ENCODE data around the gene ULK4. TPM values are rescaled to one million over a fixed set of nuclear protein-coding genes. Genes with fewer than 3 reads are reported as not detected.

Gene ULK4
- polyA plus RNA-seq, 1 donor from 2014 or later: 7.2 TPM

- H3K27ac ChIP-seq (ENCODE audit: low read length): no peak overlapping the region
- H3K9me2 ChIP-seq (ENCODE audit: insufficient read depth, low read length): no peaks in the 10 kb centered on the region
- no peaks in the 10 kb centered on the region for H3K27me3 ChIP-seq (ENCODE audit: insufficient read depth, low read depth, low read length)
- no peak overlapping the region for H3K4me3 ChIP-seq (ENCODE audit: low read length)
- no peaks in the 10 kb centered on the region for H3K36me3 ChIP-seq (ENCODE audit: insufficient read depth, low read length)
- peaks cover under 1% of the 10 kb centered on the region for H3F3A ChIP-seq (ENCODE audit: insufficient read depth, low read length, poor library complexity, severe bottlenecking)
- no peaks in the 10 kb centered on the region for H3K79me2 ChIP-seq (replicated peaks; ENCODE audit: insufficient read depth, low read length)
- no peak overlapping the region for H2AFZ ChIP-seq (ENCODE audit: low read depth, low read length)
- H3K4me2 ChIP-seq (ENCODE audit: low read length): no peak overlapping the region
- no peaks in the 10 kb centered on the region for H3K9me3 ChIP-seq (ENCODE audit: low read length)
- TF ChIP-seq RAD21 (conservative IDR thresholded peaks at IDR 0.05): no peak
- no peak for TF ChIP-seq EZH2 (IDR thresholded peaks at IDR 0.05; ENCODE audit: borderline replicate concordance, insufficient read depth, low read length, poor library complexity, severe bottlenecking)
- TF ChIP-seq TAF1 (IDR thresholded peaks at IDR 0.05; ENCODE audit: low read depth): no peak
- TF ChIP-seq POLR2AphosphoS5 (IDR thresholded peaks at IDR 0.05): no peak
- no peak for TF ChIP-seq MXI1 (conservative IDR thresholded peaks at IDR 0.05; ENCODE audit: poor library complexity, severe bottlenecking)
- no peak for TF ChIP-seq REST (IDR thresholded peaks at IDR 0.05; ENCODE audit: borderline replicate concordance)
- no peak for TF ChIP-seq SMC3 (conservative IDR thresholded peaks at IDR 0.05; ENCODE audit: poor library complexity)
- TF ChIP-seq EP300 (conservative IDR thresholded peaks at IDR 0.05; ENCODE audit: poor library complexity, severe bottlenecking): no peak
- TF ChIP-seq CTCF (IDR thresholded peaks at IDR 0.05; ENCODE audit: poor library complexity, severe bottlenecking): no peak
- no peaks in the 10 kb centered on the region for H4K20me1 ChIP-seq (ENCODE audit: insufficient read depth)
- no peak overlapping the region for H3K9ac ChIP-seq (ENCODE audit: low read length)
These were observed 666.2 kb downstream of the ULK4 start for GRCh38 chr3:41295740-41296139.

GRCh38 chr3:41293169-41293681 is 668.7 kb downstream of the ULK4 start:
- Histone ChIP-seq H3K9ac (ENCODE audit: low read length) (no peak overlapping the region), H3K27me3 (ENCODE audit: insufficient read depth, low read depth, low read length) (no peaks in the 10 kb centered on the region), H3K9me3 (ENCODE audit: low read length) (no peaks in the 10 kb centered on the region), H3K79me2 (replicated peaks; ENCODE audit: insufficient read depth, low read length) (no peaks in the 10 kb centered on the region), H2AFZ (ENCODE audit: low read depth, low read length) (no peak overlapping the region), H3K9me2 (ENCODE audit: insufficient read depth, low read length) (no peaks in the 10 kb centered on the region), H4K20me1 (ENCODE audit: insufficient read depth) (no peaks in the 10 kb centered on the region), H3K4me3 (ENCODE audit: low read length) (no peak overlapping the region), H3K36me3 (ENCODE audit: insufficient read depth, low read length) (no peaks in the 10 kb centered on the region), H3F3A (ENCODE audit: insufficient read depth, low read length, poor library complexity, severe bottlenecking) (peaks cover 5% of the 10 kb centered on the region), H3K27ac (ENCODE audit: low read length) (no peak overlapping the region), H3K4me2 (ENCODE audit: low read length) (no peak overlapping the region)
- TF ChIP-seq REST (IDR thresholded peaks at IDR 0.05; ENCODE audit: borderline replicate concordance): no peak
- TF ChIP-seq POLR2AphosphoS5 (IDR thresholded peaks at IDR 0.05): no peak
- no peak for TF ChIP-seq SMC3 (conservative IDR thresholded peaks at IDR 0.05; ENCODE audit: poor library complexity)
- TF ChIP-seq TAF1 (IDR thresholded peaks at IDR 0.05; ENCODE audit: low read depth): no peak
- no peak for TF ChIP-seq EP300 (conservative IDR thresholded peaks at IDR 0.05; ENCODE audit: poor library complexity, severe bottlenecking)
- TF ChIP-seq EZH2 (IDR thresholded peaks at IDR 0.05; ENCODE audit: borderline replicate concordance, insufficient read depth, low read length, poor library complexity, severe bottlenecking): no peak
- TF ChIP-seq RAD21 (conservative IDR thresholded peaks at IDR 0.05): no peak
- no peak for TF ChIP-seq MXI1 (conservative IDR thresholded peaks at IDR 0.05; ENCODE audit: poor library complexity, severe bottlenecking)
- no peak for TF ChIP-seq CTCF (IDR thresholded peaks at IDR 0.05; ENCODE audit: poor library complexity, severe bottlenecking)

Measured in neural cell (in vitro differentiated cells).